ENCODE measurements around the gene RBM14.

RBM14 gene

GRCh38 chr11:66636411-66636810 is 20.0 kb downstream of the RBM14 start:
- Histone ChIP-seq H3K27ac (ENCODE audit: low read depth, low read length, poor library complexity, severe bottlenecking) (peak overlapping the region; percentile 80), H3K79me2 (ENCODE audit: insufficient read depth, low read length) (peaks cover 53% of the 10 kb centered on the region), H3K4me1 (ENCODE audit: insufficient read depth, low read length, severe bottlenecking) (peaks cover 41% of the 10 kb centered on the region), H2AFZ (ENCODE audit: low read length) (no peak overlapping the region), H3F3A (ENCODE audit: insufficient read depth, low read length) (peaks cover 25% of the 10 kb centered on the region), H3K36me3 (ENCODE audit: insufficient read depth, low read length) (peaks cover 81% of the 10 kb centered on the region), H3K4me3 (ENCODE audit: low read depth, low read length, poor library complexity, severe bottlenecking) (no peak overlapping the region), H3K9me2 (ENCODE audit: low read depth, low read length) (no peaks in the 10 kb centered on the region), H4K20me1 (ENCODE audit: insufficient read depth, low read length) (no peaks in the 10 kb centered on the region), H3K9me3 (ENCODE audit: low read length) (no peaks in the 10 kb centered on the region), H3K4me2 (ENCODE audit: low read length) (no peak overlapping the region; the same call in 1 of the 2 replicates), H3K27me3 (ENCODE audit: insufficient read depth, low read length) (no peaks in the 10 kb centered on the region), H3K9ac (ENCODE audit: low read length) (no peak overlapping the region)
- TF ChIP-seq EZH2 (IDR thresholded peaks at IDR 0.05; ENCODE audit: borderline replicate concordance, low read length) (no peak), CTCF (IDR thresholded peaks at IDR 0.05; ENCODE audit: low read length) (no peak)

DNA sequence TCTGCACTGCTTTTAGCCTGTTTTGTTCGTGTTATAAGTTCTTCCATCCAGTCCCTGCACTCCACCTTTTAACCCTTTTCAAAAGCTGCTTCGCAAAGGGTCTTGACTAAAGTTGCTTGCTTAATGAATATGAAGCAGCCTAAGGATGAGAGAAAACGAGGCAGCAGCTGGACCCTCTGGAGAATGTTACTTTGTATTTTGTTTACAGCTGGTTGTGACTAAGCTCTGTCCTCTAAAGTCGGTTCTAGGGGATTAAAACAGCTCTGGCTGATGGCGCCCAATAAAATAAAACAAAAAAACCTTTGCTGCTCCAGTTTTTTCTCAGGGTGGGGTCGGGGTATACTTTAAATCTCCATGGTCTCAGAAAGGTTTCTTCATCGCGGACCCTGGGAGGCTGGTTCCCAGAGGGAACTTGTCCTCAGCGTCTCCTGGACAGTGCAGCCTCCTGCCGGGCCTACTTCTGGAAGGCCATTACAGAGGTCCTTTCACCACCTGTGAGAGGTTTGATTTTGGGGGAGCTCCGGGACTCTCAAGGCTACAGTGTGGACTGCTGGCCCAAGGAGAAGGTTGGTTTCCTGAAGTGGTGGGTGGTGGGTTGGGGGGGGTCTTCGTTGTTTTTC is 21.2 kb downstream of the RBM14 start:
- H3K36me3 ChIP-seq (ENCODE audit: insufficient read depth, low read length) = peaks cover 81% of the 10 kb centered on the region
- H4K20me1 ChIP-seq (ENCODE audit: insufficient read depth, low read length) = peaks cover 5% of the 10 kb centered on the region; the same call in 1 of the 2 replicates
- H3F3A ChIP-seq (ENCODE audit: insufficient read depth, low read length) = peaks cover 25% of the 10 kb centered on the region
- H3K79me2 ChIP-seq (ENCODE audit: insufficient read depth, low read length) = peaks cover 56% of the 10 kb centered on the region
- H3K9ac ChIP-seq (ENCODE audit: low read length) = peak overlapping the region; percentile 57
- no peak overlapping the region for H2AFZ ChIP-seq (ENCODE audit: low read length)
- peak overlapping the region; percentile 80 for H3K27ac ChIP-seq (ENCODE audit: low read depth, low read length, poor library complexity, severe bottlenecking)
- peaks cover 54% of the 10 kb centered on the region for H3K4me1 ChIP-seq (ENCODE audit: insufficient read depth, low read length, severe bottlenecking)
- no peak for TF ChIP-seq CTCF (IDR thresholded peaks at IDR 0.05; ENCODE audit: low read length)
- no peak for TF ChIP-seq EZH2 (IDR thresholded peaks at IDR 0.05; ENCODE audit: borderline replicate concordance, low read length)
- peak overlapping the region; percentile 53 for H3K4me3 ChIP-seq (ENCODE audit: low read depth, low read length, poor library complexity, severe bottlenecking)
- no peaks in the 10 kb centered on the region for H3K9me3 ChIP-seq (ENCODE audit: low read length)
- H3K4me2 ChIP-seq (ENCODE audit: low read length) = peak overlapping the region; percentile 73
- H3K27me3 ChIP-seq (ENCODE audit: insufficient read depth, low read length) = no peaks in the 10 kb centered on the region
- no peaks in the 10 kb centered on the region for H3K9me2 ChIP-seq (ENCODE audit: low read depth, low read length)

GRCh38 chr11:66638177-66639065 is 22.0 kb downstream of the RBM14 start, which contains the start of gene RBM4:
TSS of gene RBM4 (plus strand) at chr11:66638703. CDS start at chr11:66639712, 1,009 bp downstream.
- Histone ChIP-seq H3K27ac (ENCODE audit: low read depth, low read length, poor library complexity, severe bottlenecking) (peak within 1 kb of the TSS; percentile 80), H3K4me3 (ENCODE audit: low read depth, low read length, poor library complexity, severe bottlenecking) (peak within 1 kb of the TSS; percentile 96), H4K20me1 (ENCODE audit: insufficient read depth, low read length) (peaks cover 5% of the 10 kb centered on the region; the same call in 1 of the 2 replicates), H3K4me1 (ENCODE audit: insufficient read depth, low read length, severe bottlenecking) (peaks cover 56% of the 10 kb centered on the region), H3K36me3 (ENCODE audit: insufficient read depth, low read length) (peaks cover 81% of the 10 kb centered on the region), H3K4me2 (ENCODE audit: low read length) (peak within 1 kb of the TSS; percentile 100), H3K9me3 (ENCODE audit: low read length) (no peaks in the 10 kb centered on the region), H3K27me3 (ENCODE audit: insufficient read depth, low read length) (no peaks in the 10 kb centered on the region), H3F3A (ENCODE audit: insufficient read depth, low read length) (peaks cover 24% of the 10 kb centered on the region), H3K9me2 (ENCODE audit: low read depth, low read length) (no peaks in the 10 kb centered on the region), H3K9ac (ENCODE audit: low read length) (peak within 1 kb of the TSS; percentile 96), H3K79me2 (ENCODE audit: insufficient read depth, low read length) (peaks cover 64% of the 10 kb centered on the region), H2AFZ (ENCODE audit: low read length) (no peak within 1 kb of the TSS)
- TF ChIP-seq CTCF (IDR thresholded peaks at IDR 0.05; ENCODE audit: low read length) = no peak
- no peak for TF ChIP-seq EZH2 (IDR thresholded peaks at IDR 0.05; ENCODE audit: borderline replicate concordance, low read length)
